ENCODE data around the gene AQP6.

GRCh38 chr12:50005175-50005574 lies 32.4 kb downstream of the AQP6 start:
- TF ChIP-seq CTCF (IDR thresholded peaks at IDR 0.05 in 8 of 11, conservative IDR thresholded peaks at IDR 0.05 in 3 of 11): no peak
- TF ChIP-seq POLR2AphosphoS5 (IDR thresholded peaks at IDR 0.05): no peak

Data from spleen (tissue), 7 donors.